GM18517 (cell line): Measurements from ENCODE around the gene UCK1.

Experiments
- ATAC-seq: cut with Tn5 transposase; IDR thresholded peaks from one replicate; pipeline ENCODE4 v1.9.1; 2021; ENCODE audit warnings: mild to moderate bottlenecking, moderate library complexity; ENCODE audit not compliant: unreplicated experiment

Gene UCK1

DNA sequence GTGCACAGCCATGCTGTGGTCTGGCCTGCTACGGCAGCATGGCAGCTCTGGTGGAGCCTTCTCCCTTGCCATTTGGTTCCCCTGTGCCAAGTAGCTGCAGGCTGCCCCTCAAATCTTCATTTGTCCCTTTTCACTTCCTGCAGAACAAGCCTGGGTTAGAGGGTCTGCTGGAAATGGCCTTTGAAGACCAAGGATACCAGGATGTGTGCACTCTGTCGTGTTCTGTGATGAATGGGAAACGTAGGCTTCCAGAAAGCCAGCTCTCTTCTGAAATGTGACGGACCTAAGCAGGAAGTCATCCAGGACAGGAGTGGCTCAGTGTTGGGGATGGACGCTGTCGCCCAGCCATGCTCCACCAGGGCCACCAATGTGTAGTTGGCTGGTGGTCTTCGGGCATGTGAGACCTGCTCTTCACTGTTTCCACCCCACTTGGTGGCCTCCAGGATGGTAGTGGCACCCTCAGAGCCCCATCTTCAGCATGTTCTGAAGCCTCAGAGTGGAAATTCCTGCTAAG, 31.8 kb downstream of the UCK1 start:
- no peak for ATAC-seq

DNA sequence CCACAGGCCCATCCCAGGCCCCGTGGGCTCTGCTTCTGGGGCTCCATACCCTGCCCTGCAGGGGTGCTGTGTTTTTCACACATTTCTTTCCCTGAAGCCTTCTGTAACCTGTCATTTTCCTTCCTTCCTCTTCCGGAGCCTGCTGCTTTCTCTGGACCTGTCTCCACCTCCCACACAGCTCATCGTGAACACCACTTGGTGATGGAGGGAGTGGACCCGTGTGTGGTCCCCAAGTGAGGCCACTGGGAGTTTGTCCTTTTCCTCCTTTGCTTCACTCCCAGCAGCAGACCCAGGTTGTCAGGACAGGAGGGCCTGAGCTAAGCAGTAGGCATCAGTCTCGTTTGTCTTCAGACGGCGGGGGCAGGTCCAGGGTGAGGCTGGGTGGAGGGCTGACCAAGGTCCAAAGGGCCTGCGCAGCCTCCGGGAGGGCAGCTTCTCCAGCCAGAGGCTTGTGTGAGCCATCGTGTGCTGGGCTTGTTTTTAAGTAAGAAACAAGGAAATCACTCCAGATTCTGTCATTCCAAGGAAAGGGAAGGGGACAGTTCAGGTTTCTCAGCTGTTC, 34.1 kb downstream of the UCK1 start:
- ATAC-seq = no peak

DNA sequence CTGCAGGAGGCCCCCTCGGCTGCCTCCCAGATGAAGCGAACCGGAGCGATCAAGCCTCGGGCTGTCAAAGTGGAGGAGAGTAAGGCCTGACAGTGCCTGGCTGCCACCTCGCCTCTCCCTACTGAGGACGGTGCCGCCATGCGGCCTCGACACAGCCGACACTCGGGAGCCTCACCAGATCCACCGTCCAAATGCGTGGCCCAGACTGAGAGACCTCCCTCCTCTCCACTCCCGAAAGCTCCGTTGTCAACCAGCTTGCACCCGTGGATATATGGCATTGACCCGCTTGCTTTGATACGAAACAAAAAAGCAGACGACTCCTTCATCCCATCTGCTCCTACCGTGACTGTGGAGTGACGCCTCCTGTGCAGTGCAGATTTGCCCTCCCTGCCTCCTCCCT, 35.3 kb downstream of the UCK1 start:
- ATAC-seq = no peak

DNA sequence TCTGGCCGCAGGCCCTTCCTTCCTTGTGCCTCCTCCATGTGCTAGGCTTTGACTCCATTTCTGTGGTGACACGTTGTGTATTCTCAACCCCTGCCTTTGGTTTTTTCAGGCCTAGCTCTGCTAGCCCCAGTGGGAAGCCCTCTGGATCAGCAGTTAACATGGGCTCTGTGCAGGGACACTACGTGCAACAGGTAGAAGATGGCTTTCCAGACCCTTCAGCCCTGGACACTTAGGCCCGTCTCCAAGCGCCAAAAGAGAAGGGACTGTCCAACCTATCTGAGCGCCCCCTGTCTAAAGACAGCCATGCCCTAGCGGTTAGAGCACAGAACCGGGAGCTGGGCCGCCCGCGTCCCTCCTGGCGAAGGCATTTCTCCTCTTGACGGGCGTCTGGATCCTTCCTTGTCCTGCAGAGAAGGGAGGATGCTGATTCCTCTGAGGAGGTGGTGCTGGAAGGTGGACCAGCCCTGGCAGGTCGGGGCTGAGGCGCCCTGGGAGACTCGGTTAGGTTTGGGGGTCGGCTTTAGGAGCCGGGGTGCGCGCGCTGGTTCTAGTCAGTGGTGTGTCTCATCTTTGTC, 36.7 kb downstream of the UCK1 start:
- no peak for ATAC-seq

DNA sequence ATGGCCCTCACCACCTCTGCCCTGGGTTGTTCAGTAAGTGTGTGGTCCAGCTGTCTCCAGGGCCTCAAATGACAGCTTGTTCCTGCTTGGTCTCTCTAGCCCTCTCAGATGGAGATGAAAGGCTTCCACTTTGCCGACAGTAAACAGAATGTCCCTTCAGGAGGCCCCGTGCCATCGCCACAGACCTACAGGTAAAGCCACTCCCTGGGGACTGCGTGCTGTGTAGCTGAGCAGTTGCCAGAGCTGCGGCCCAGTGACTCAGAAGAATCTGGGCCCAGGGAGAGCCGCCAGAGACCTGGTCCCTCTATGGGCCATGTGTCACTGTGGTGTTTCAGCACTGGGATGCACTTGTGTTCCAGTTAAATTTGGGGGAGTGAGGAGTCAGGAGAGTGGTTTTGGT, 39.0 kb downstream of the UCK1 start:
- no peak for ATAC-seq

DNA sequence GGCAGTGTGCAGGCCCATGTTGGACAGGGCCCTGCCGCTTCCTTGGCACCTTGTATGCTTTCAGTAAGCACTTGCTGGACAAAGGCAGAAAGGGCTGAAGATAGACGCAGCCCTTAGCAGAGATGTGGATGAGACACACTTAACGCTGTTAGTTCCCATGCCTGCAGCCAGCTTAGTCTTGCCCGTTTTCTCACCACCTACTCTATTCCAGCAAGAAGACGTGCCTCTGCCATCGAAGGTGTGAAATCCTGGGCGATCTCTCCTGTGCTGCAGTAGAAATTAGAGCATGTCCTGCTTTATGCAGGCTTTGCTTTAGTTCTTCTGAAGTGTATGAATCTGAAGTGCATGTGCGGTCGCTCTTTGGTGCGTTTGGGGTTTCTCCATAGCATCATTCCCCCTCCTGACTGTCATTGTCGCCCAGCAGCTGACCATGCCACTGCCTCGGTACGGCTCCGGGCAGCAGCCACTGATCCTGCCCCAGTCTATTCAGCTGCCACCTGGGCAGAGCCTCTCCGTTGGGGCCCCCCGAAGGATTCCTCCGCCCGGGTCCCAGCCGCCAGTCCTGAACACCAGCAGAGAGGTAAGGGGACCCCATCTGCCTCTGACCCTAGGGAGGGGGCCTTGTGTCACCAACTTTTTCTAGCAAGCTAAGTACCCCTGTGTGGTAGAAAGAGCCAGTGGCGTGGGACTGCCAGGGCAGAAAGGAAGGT, 39.9 kb downstream of the UCK1 start:
- no peak for ATAC-seq

DNA sequence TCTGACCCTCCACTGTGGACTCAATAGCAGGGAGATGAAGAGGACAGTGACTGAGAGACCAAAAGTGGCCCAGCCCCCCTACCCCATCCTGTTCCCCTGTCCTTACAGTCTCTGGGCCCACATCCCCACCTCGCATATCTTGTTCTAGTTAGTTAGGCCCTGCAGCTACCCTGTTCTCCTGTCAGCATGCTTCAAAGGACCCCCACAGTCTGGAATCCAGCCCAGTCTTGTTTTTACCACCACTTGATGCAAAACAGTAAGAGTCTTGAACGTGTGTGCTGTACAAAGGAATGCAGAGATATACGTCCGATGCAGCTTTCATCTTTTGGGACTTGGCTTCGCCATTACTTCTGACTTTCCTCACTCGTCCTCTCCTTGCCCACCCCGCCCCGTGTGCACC, 40.5 kb downstream of the UCK1 start:
- ATAC-seq = no peak

- ATAC-seq = no peak
Measured at GRCh38 chr9:131487621-131488031, 43.4 kb downstream of the UCK1 start.

DNA sequence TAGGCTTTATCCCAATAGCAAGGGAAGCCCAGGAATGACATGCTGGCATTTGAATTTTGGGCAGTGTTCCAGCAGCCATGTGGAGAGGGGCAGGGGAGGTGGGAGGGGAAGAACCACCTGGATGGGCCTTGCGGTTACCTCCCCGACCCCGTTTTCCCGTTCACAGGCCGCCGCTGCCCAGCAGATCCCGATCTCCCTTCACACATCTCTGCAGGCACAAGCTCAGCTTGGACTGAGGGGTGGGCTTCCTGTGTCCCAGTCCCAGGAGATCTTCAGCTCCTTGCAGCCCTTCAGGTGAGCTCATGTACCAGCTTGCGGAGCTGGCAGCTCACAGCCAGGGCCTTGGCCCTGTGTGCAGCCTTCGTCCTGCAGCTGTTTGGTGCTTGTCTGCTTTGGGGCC, 44.1 kb downstream of the UCK1 start:
- no peak for ATAC-seq

DNA sequence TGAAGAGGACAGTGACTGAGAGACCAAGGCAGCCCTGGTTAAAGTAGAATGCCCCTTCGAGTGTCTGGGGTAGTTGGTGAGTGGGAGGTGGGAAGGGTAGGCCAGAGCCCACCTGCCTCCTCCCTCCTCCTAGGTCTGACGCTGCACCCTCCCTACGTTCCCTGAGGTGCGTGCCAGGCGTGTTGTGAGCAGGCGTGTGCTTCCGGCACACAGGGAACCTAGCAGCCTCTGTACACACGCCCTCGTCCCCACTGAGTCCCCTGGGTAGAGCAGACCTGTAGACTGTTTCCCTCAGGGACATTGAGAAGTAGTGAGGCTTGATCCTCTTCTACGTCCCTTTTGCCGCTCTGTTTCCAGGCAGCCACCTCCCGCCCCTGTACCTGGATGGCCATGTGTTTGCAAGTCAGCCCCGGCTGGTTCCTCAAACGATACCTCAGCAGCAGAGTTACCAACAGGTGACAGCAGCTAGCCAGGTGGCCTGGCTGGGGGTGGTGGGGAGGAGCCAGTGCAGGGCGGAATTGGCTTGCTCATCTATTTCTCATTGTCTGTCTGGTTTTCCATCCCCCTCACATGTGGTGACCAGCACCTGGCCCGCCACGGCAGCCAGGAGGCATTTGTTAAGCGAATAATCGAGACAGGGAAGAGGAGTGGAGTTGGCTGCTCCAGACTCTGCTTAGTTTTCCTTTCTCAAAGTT, 45.2 kb downstream of the UCK1 start:
- ATAC-seq = no peak

DNA sequence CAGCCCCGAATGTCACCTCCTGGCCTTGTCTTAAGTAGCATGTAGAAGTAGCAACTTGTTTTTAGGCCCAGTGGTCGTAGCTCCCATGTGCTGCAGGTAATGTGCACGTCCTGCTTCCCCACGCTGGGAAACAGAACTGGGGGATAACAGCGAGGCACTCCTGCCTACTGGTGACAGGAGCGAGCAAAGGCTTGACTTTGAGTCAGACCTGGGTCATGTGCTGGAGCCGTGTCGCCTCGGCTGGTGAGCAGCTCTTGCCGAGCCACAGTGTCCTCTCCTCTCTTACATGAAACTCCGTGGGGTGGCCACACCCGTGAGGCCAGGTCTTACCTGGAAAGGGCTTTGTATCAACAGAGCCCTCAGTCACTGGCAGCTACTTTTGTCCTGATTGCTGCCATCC, 45.9 kb downstream of the UCK1 start:
- no peak for ATAC-seq

DNA sequence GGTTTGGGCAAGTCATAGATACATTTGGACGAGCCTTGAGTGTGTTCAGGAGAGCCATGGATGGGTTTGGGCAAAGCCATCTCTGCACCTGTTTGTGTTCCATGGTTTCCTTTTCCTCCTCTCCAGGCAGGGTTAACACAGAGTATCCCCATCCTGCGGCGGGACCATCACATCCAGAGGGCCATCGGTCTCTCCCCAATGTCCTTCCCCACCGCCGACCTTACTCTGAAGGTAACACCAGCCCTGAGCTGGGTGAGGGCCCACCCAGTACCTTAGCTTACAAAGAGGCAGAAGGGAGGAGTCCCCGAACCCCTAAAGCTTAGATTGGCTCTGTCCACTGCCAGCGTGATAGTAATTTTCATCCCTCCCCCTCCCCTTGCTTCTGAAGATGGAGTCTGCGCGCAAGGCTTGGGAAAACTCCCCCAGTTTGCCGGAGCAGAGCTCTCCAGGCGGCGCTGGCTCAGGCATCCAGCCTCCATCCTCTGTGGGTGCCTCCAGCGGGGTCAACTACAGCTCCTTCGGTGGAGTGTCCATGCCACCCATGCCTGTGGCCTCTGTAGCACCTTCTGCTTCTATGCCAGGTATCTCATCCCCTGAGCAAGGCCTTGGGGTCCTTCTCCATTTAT, 46.4 kb downstream of the UCK1 start:
- ATAC-seq = no peak

DNA sequence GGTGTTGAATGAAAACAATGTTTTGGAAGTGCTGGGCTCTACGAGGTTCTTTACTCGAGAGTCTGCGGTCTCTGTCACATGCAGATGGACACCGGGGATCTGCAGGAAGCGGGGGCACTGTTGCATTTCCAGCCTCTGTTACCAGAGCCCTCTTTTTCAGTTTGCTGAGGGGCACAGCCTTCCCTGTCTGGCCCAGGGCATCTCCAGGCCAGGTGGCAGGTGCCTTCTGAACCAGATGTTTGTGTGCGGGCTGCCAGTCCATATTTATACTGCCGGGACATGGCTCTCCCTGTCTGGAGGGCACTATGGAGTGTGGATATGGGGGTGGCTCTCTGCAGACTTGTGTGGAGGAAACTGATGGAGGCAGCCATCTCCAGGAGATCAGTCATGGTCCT, 47.0 kb downstream of the UCK1 start:
- no peak for ATAC-seq

GRCh38 chr9:131483319-131484050, 47.6 kb downstream of the UCK1 start:
- no peak for ATAC-seq

GRCh38 chr9:131482343-131483006, 48.6 kb downstream of the UCK1 start:
- no peak for ATAC-seq

- no peak for ATAC-seq
Measured at GRCh38 chr9:131481441-131482342, 49.4 kb downstream of the UCK1 start.

DNA sequence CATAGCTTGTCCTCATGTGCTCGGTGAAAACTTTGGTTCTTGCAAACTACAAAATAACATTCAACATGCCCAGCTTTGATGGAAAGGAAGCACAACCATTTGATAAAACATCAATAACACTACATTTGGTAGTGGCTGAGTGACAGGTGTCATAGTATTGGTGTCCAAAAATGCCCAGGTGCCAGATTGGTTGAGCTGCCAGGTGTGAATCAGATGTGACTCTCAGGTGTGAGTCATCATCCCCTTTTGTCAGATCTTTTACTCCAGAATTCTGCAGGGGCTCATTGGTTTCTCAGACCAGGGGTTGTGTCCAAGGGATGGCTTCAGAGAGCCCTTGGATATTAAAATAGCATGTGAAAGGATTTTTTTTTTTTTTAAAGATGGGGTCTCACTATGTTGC, 50.8 kb downstream of the UCK1 start:
- ATAC-seq = no peak

DNA sequence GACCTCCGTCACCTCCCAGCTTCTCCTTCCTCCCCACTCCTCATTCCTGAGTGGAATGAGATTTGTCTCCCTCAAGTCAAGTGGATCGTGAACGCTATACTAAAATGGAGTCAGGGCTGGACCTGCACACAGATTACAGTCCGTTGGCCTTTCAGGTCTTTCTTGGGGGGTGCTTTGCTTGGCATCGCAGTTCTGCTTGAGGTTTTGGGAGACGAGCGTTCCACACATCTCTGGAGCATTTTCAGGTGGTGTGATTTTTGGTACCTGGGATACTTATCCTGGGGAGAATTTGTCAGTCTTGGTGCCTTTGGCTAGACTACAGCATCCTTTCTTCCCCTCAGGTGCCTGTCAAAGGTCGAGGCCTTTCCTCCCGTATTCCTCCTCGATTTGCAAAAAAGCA, 52.2 kb downstream of the UCK1 start:
- ATAC-seq = no peak

DNA sequence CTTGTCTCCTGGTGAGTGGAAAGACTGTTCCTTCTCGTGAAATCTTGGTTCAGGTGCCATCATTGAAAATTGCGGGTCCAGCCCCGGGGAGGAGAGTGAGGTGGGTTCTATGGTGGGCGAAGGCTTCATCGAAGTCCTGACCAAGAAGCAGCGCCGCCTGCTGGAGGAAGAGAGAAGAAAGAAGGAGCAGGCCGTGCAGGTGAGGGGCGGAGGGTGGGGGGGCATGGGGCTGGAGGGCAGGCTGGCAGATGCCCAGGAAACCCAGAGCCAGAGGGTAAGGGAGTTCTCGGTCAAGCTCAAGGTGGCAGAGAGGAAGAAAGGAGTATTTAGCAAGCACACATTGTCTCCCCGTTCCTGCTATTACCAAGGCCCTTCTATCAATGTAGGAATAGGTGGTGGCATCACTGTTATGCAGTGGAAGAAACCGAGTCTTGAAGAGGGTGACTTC, 52.6 kb downstream of the UCK1 start:
- ATAC-seq = no peak
